Calu3 (cell line): Measurements from ENCODE around the gene ELAVL2. TPM values are rescaled to one million over a fixed set of nuclear protein-coding genes. Genes with fewer than 3 reads are reported as not detected.

Source experiments
- BruUV-seq: library from RNA; stranded (reverse); fragments of 400-500 nt; replicated peaks from 2 replicates; lab custom pipeline; 2021; lab: Mats Ljungman, UMichigan
- CTCF ChIA-PET: fragments of 300-600 bp; sonication (Branson Sonifier 250); formaldehyde crosslinking; loops from one replicate; lab custom pipeline; 2022; ENCODE audit warnings: antibody characterized with exemption; lab: Charles Lee
- DNase-seq: peaks from one replicate; pipeline ENCODE4 v3.0.0; 2022
- H3K27ac Mint-ChIP-seq: one replicate; pipeline ENCODE4 v1.8.0; 2022; ENCODE audit warnings: mixed read lengths; ENCODE audit not compliant: unreplicated experiment
- H3K27me3 Mint-ChIP-seq: one replicate; pipeline ENCODE4 v1.8.0; 2022; ENCODE audit warnings: mixed read lengths; ENCODE audit not compliant: unreplicated experiment
- H3K36me3 Mint-ChIP-seq: one replicate; pipeline ENCODE4 v1.8.0; 2022; ENCODE audit warnings: mild to moderate bottlenecking, moderate library complexity, mixed read lengths; ENCODE audit not compliant: insufficient read depth, unreplicated experiment
- H3K4me1 Mint-ChIP-seq: one replicate; pipeline ENCODE4 v1.8.0; 2022; ENCODE audit warnings: mild to moderate bottlenecking, low read depth, mixed read lengths; ENCODE audit not compliant: unreplicated experiment
- H3K4me3 Mint-ChIP-seq: one replicate; pipeline ENCODE4 v1.8.0; 2022; ENCODE audit warnings: mild to moderate bottlenecking, low read depth, moderate library complexity, mixed read lengths; ENCODE audit not compliant: unreplicated experiment
- H3K9me3 Mint-ChIP-seq: one replicate; pipeline ENCODE4 v1.8.0; 2022; ENCODE audit warnings: low read depth, mixed read lengths; ENCODE audit not compliant: unreplicated experiment
- CTCF ChIP-seq: fragments of 200-600 bp; IDR thresholded peaks from one replicate; pipeline ENCODE4 v1.8.0; 2022; ENCODE audit warnings: antibody characterized with exemption; ENCODE audit not compliant: unreplicated experiment
- intact Hi-C: fragments of 100-400 bp; cut with micrococcal nuclease; formaldehyde crosslinking; loops from one replicate; pipeline ENCODE4 v1.10.0; 2022; ENCODE audit not compliant: unreplicated experiment
- total RNA-seq: library from RNA; stranded (reverse); gene quantifications from 2 replicates; pipeline ENCODE4 v1.2.3, GENCODE V29; 2022

The ELAVL2 gene
- total RNA-seq, 1 experiment from 2014 or later: not detected

- BruUV-seq: no TSS peak
- Mint-ChIP-seq H3K27ac (no peak overlapping the region), H3K4me3 (no peak overlapping the region), H3K27me3 (no peaks in the 10 kb centered on the region), H3K4me1 (no peaks in the 10 kb centered on the region), H3K9me3 (peaks cover 3% of the 10 kb centered on the region), H3K36me3 (no peaks in the 10 kb centered on the region)
- DNase-seq: no peak
- intact Hi-C loops: no loop called here
- no peak for TF ChIP-seq CTCF
- CTCF ChIA-PET: no interaction called here
Measured at GRCh38 chr9:23752859-23753258, 73.2 kb downstream of the ELAVL2 start.

- no TSS peak for BruUV-seq
- no peaks in the 10 kb centered on the region for H3K36me3 Mint-ChIP-seq
- CTCF ChIA-PET: no interaction called here
Measured at GRCh38 chr9:23751633-23752032, 74.4 kb downstream of the ELAVL2 start.

GRCh38 chr9:23750808-23751207 is 75.2 kb downstream of the ELAVL2 start:
- H3K27me3 Mint-ChIP-seq: no peaks in the 10 kb centered on the region
- intact Hi-C loops: no loop called here
- no peak overlapping the region for H3K27ac Mint-ChIP-seq
- CTCF ChIA-PET: no interaction called here
- TF ChIP-seq CTCF: no peak
- no peaks in the 10 kb centered on the region for H3K4me1 Mint-ChIP-seq
- no TSS peak for BruUV-seq
- peaks cover 3% of the 10 kb centered on the region for H3K9me3 Mint-ChIP-seq
- DNase-seq: no peak
- no peak overlapping the region for H3K4me3 Mint-ChIP-seq
- no peaks in the 10 kb centered on the region for H3K36me3 Mint-ChIP-seq

More at GRCh38 chr9:23751633-23752032, 74.4 kb downstream of the ELAVL2 start:
- H3K27ac Mint-ChIP-seq: no peak overlapping the region
- H3K9me3 Mint-ChIP-seq: peaks cover 3% of the 10 kb centered on the region
- H3K4me1 Mint-ChIP-seq: no peaks in the 10 kb centered on the region
- H3K27me3 Mint-ChIP-seq: no peaks in the 10 kb centered on the region
- intact Hi-C loops: no loop called here
- DNase-seq: no peak
- no peak for TF ChIP-seq CTCF
- H3K4me3 Mint-ChIP-seq: no peak overlapping the region

GRCh38 chr9:23747088-23748075 is 78.7 kb downstream of the ELAVL2 start:
- Mint-ChIP-seq H3K4me3 (no peak overlapping the region), H3K36me3 (no peaks in the 10 kb centered on the region), H3K9me3 (no peaks in the 10 kb centered on the region), H3K4me1 (no peaks in the 10 kb centered on the region), H3K27me3 (no peaks in the 10 kb centered on the region), H3K27ac (no peak overlapping the region)
- CTCF ChIA-PET: no interaction called here
- no peak for DNase-seq
- no peak for TF ChIP-seq CTCF
- intact Hi-C loops: no loop called here
- no TSS peak for BruUV-seq
